ENCODE results near the gene ZNF532. TPM values are rescaled to one million over a fixed set of nuclear protein-coding genes. Genes with fewer than 3 reads are reported as not detected.
"Not testable (repeated sequence)": the region's sequence is repeated elsewhere in the genome, so short reads cannot be mapped to it uniquely, and the experiment has no call there.

Gene ZNF532
- total and polyA plus RNA-seq, 2 donors, result 11.6 to 11.9 TPM

GRCh38 chr18:58827886-58828285, 36.8 kb upstream of the ZNF532 start:
- no peak for DNase-seq (ENCODE audit: low read depth in 6 of 9, low spot score in 9 of 9)
- peaks cover 0 to 5% of the 10 kb centered on the region in 2 donors for H3K27me3 ChIP-seq (ENCODE audit: control insufficient read depth in 2 of 2, insufficient read depth in 1 of 2, low read length in 1 of 2)
- no peak overlapping the region for H3K4me3 ChIP-seq (ENCODE audit: low read length in 2 of 2)
- H3K4me1 ChIP-seq (ENCODE audit: control insufficient read depth in 2 of 2, insufficient read depth in 2 of 2, low read length in 2 of 2), result no peaks in the 10 kb centered on the region
- peaks cover 0 to 6% of the 10 kb centered on the region in 2 donors for H3K9me3 ChIP-seq (ENCODE audit: control insufficient read depth in 2 of 2, insufficient read depth in 1 of 2, low read length in 1 of 2)
- WGBS, result 97% methylated on average over 24 of the region's 24 CpGs
- H3K27ac ChIP-seq (ENCODE audit: low read depth in 1 of 2, low read length in 1 of 2), result peak overlapping the region in 1 of 2 donors; percentile 4
- no peaks in the 10 kb centered on the region for H3K36me3 ChIP-seq (ENCODE audit: control insufficient read depth in 2 of 2, insufficient read depth in 2 of 2, low read length in 1 of 2)

GRCh38 chr18:58828399-58829121, 36.1 kb upstream of the ZNF532 start:
- DNase-seq (ENCODE audit: low read depth in 6 of 9, low spot score in 9 of 9), result no peak
- no peaks in the 10 kb centered on the region for H3K4me1 ChIP-seq (ENCODE audit: control insufficient read depth in 2 of 2, insufficient read depth in 2 of 2, low read length in 2 of 2)
- no peak overlapping the region for H3K27ac ChIP-seq (ENCODE audit: low read depth in 1 of 2, low read length in 1 of 2)
- H3K36me3 ChIP-seq (ENCODE audit: control insufficient read depth in 2 of 2, insufficient read depth in 2 of 2, low read length in 1 of 2), result no peaks in the 10 kb centered on the region
- no peak overlapping the region for H3K4me3 ChIP-seq (ENCODE audit: low read length in 2 of 2)
- H3K27me3 ChIP-seq (ENCODE audit: control insufficient read depth in 2 of 2, insufficient read depth in 1 of 2, low read length in 1 of 2), result peaks cover 0 to 2% of the 10 kb centered on the region in 2 donors
- peaks cover 0 to 6% of the 10 kb centered on the region in 2 donors for H3K9me3 ChIP-seq (ENCODE audit: control insufficient read depth in 2 of 2, insufficient read depth in 1 of 2, low read length in 1 of 2)
- WGBS, result 91% methylated on average over 12 of the region's 12 CpGs

- H3K36me3 ChIP-seq (ENCODE audit: control insufficient read depth in 2 of 2, insufficient read depth in 2 of 2, low read length in 1 of 2), result no peaks in the 10 kb centered on the region
- H3K9me3 ChIP-seq (ENCODE audit: control insufficient read depth in 2 of 2, insufficient read depth in 1 of 2, low read length in 1 of 2), result peaks cover 0 to 6% of the 10 kb centered on the region in 2 donors
- H3K4me1 ChIP-seq (ENCODE audit: control insufficient read depth in 2 of 2, insufficient read depth in 2 of 2, low read length in 2 of 2), result no peaks in the 10 kb centered on the region
- 95% methylated on average over 3 of the region's 3 CpGs for WGBS
- H3K27me3 ChIP-seq (ENCODE audit: control insufficient read depth in 2 of 2, insufficient read depth in 1 of 2, low read length in 1 of 2), result peaks cover 0 to 2% of the 10 kb centered on the region in 2 donors
- DNase-seq (ENCODE audit: low read depth in 6 of 9, low spot score in 9 of 9), result no peak
- H3K27ac ChIP-seq (ENCODE audit: low read depth in 1 of 2, low read length in 1 of 2), result no peak overlapping the region
- H3K4me3 ChIP-seq (ENCODE audit: low read length in 2 of 2), result no peak overlapping the region
Observed at GRCh38 chr18:58829263-58829662, 35.4 kb upstream of the ZNF532 start.

- not testable (repeated sequence) for H3K9me3 ChIP-seq (ENCODE audit: control insufficient read depth in 2 of 2, insufficient read depth in 1 of 2, low read length in 1 of 2); H3K27me3 ChIP-seq (ENCODE audit: control insufficient read depth in 2 of 2, insufficient read depth in 1 of 2, low read length in 1 of 2); H3K4me1 ChIP-seq (ENCODE audit: control insufficient read depth in 2 of 2, insufficient read depth in 2 of 2, low read length in 2 of 2); H3K4me3 ChIP-seq (ENCODE audit: low read length in 2 of 2); H3K36me3 ChIP-seq (ENCODE audit: control insufficient read depth in 2 of 2, insufficient read depth in 2 of 2, low read length in 1 of 2); DNase-seq (ENCODE audit: low read depth in 6 of 9, low spot score in 9 of 9); H3K27ac ChIP-seq (ENCODE audit: low read depth in 1 of 2, low read length in 1 of 2)
- whole genome bisulfite sequencing, result 96% methylated on average over 3 of the region's 3 CpGs
Observed at GRCh38 chr18:58829886-58830285, 34.8 kb upstream of the ZNF532 start.

GRCh38 chr18:58831606-58832005, 33.1 kb upstream of the ZNF532 start:
- no peaks in the 10 kb centered on the region for H3K4me1 ChIP-seq (ENCODE audit: control insufficient read depth in 2 of 2, insufficient read depth in 2 of 2, low read length in 2 of 2)
- 89% methylated on average over 1 of the region's 1 CpG for WGBS
- DNase-seq (ENCODE audit: low read depth in 6 of 9, low spot score in 9 of 9), result no peak
- H3K27ac ChIP-seq (ENCODE audit: low read depth in 1 of 2, low read length in 1 of 2), result no peak overlapping the region
- H3K9me3 ChIP-seq (ENCODE audit: control insufficient read depth in 2 of 2, insufficient read depth in 1 of 2, low read length in 1 of 2), result peaks cover 0 to 6% of the 10 kb centered on the region in 2 donors
- no peaks in the 10 kb centered on the region for H3K27me3 ChIP-seq (ENCODE audit: control insufficient read depth in 2 of 2, insufficient read depth in 1 of 2, low read length in 1 of 2)
- no peak overlapping the region for H3K4me3 ChIP-seq (ENCODE audit: low read length in 2 of 2)
- H3K36me3 ChIP-seq (ENCODE audit: control insufficient read depth in 2 of 2, insufficient read depth in 2 of 2, low read length in 1 of 2), result no peaks in the 10 kb centered on the region

DNA sequence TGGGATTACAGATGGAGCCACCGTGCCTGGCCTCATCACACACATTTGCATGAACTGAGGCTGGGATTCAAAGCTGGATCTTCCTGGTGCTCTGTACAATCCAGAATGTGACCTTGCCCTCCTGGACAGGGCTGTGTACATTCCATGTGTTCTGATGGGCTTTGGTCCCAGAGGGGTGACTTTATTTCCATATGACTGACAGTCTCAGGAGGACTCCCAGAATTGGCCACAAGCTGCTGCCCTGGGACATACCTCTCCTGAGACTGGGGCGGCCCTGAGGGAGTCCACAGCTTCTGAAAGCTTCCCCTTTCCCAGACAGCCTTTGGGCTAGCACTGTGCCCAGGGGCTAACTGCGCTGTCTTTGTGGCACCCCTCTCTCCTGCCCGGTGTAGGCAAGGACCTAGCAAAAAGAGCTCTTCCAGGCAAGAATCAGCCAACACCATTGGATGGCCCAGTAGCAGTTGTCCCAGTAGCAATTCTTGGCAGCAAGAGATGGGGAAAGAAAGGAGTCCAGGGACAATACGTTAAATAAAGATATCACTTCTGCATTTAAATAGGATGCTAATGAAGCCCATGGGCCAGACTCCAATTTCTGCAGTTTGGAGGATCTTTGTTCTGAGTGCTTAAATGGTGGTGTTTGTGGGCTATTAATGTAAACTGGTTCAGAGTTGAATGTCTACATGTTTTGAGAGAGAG, 26.4 kb upstream of the ZNF532 start:
- Histone ChIP-seq H3K4me3 (ENCODE audit: low read length in 2 of 2) (no peak overlapping the region), H3K4me1 (ENCODE audit: control insufficient read depth in 2 of 2, insufficient read depth in 2 of 2, low read length in 2 of 2) (no peaks in the 10 kb centered on the region), H3K9me3 (ENCODE audit: control insufficient read depth in 2 of 2, insufficient read depth in 1 of 2, low read length in 1 of 2) (no peaks in the 10 kb centered on the region), H3K27ac (ENCODE audit: low read depth in 1 of 2, low read length in 1 of 2) (no peak overlapping the region), H3K36me3 (ENCODE audit: control insufficient read depth in 2 of 2, insufficient read depth in 2 of 2, low read length in 1 of 2) (no peaks in the 10 kb centered on the region), H3K27me3 (ENCODE audit: control insufficient read depth in 2 of 2, insufficient read depth in 1 of 2, low read length in 1 of 2) (no peaks in the 10 kb centered on the region)
- 96% methylated on average over 5 of the region's 5 CpGs for WGBS
- DNase-seq (ENCODE audit: low read depth in 6 of 9, low spot score in 9 of 9), result no peak

DNA sequence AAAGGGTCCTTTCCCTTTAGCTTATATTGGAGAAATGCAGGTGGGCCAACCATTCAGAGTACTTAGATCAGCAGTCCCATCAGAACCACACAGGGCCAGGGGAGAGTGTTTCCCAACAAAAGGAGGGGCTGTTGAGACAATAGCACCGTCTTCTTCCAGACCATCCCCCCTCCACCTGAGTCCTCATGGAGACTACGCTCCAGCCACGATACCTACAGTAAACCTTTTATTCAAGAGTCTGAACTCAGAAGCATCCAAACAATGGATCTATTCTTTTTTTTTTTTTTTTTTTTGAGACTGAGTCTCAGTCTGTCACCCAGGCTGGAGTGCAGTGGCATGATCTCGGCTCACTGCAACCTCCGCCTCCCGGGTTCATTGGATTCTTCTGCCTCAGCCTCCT, 25.7 kb upstream of the ZNF532 start:
- H3K36me3 ChIP-seq (ENCODE audit: control insufficient read depth in 2 of 2, insufficient read depth in 2 of 2, low read length in 1 of 2), result no peaks in the 10 kb centered on the region
- no peak overlapping the region for H3K4me3 ChIP-seq (ENCODE audit: low read length in 2 of 2)
- H3K9me3 ChIP-seq (ENCODE audit: control insufficient read depth in 2 of 2, insufficient read depth in 1 of 2, low read length in 1 of 2), result no peaks in the 10 kb centered on the region
- 98% methylated on average over 6 of the region's 6 CpGs for WGBS
- H3K27me3 ChIP-seq (ENCODE audit: control insufficient read depth in 2 of 2, insufficient read depth in 1 of 2, low read length in 1 of 2), result no peaks in the 10 kb centered on the region
- DNase-seq (ENCODE audit: low read depth in 6 of 9, low spot score in 9 of 9), result no peak
- no peak overlapping the region for H3K27ac ChIP-seq (ENCODE audit: low read depth in 1 of 2, low read length in 1 of 2)
- no peaks in the 10 kb centered on the region for H3K4me1 ChIP-seq (ENCODE audit: control insufficient read depth in 2 of 2, insufficient read depth in 2 of 2, low read length in 2 of 2)

DNA sequence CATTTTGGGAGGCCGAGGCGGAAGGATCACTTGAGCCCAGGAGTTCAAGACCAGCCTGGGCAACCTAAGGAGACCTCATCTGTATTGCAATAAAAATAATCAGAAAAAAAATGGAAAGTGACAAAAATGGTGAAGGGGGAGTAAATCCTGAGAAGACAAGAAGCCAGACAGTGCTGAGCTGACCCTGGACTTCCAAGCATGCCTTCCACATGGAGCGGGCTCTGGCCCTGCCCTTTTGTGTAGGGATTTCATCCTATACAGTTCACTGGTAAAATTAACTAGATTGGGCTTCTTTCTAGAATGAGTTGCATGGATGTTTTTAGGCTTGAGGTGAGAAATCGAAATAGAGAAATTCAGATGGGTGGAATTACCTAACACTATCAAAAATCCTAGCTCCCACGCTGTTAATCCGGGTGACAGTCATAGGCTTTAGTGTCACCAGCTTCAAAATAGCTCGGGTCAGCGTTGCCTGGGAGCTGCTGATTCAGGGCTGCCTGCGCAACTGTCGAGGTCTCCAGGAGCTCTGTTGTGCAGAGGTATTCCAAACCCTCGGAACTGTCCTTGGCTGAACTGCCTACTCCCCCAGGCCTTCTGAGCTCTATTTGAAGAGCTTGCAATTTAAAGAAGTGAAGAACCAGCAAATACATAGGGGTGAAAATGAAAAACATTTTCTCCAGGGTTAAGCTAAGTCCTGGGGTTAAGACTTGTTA, 21.5 kb upstream of the ZNF532 start:
- WGBS, result 97% methylated on average over 11 of the region's 11 CpGs
- H3K4me3 ChIP-seq (ENCODE audit: low read length in 2 of 2), result no peak overlapping the region
- no peaks in the 10 kb centered on the region for H3K36me3 ChIP-seq (ENCODE audit: control insufficient read depth in 2 of 2, insufficient read depth in 2 of 2, low read length in 1 of 2)
- no peak for DNase-seq (ENCODE audit: low read depth in 6 of 9, low spot score in 9 of 9)
- peaks cover 0 to 7% of the 10 kb centered on the region in 2 donors for H3K9me3 ChIP-seq (ENCODE audit: control insufficient read depth in 2 of 2, insufficient read depth in 1 of 2, low read length in 1 of 2)
- no peak overlapping the region for H3K27ac ChIP-seq (ENCODE audit: low read depth in 1 of 2, low read length in 1 of 2)
- H3K27me3 ChIP-seq (ENCODE audit: control insufficient read depth in 2 of 2, insufficient read depth in 1 of 2, low read length in 1 of 2), result peaks cover 8 to 25% of the 10 kb centered on the region in 2 donors
- H3K4me1 ChIP-seq (ENCODE audit: control insufficient read depth in 2 of 2, insufficient read depth in 2 of 2, low read length in 2 of 2), result peaks cover 0 to 4% of the 10 kb centered on the region in 2 donors

GRCh38 chr18:58843688-58844035, 21.0 kb upstream of the ZNF532 start:
- no peak for DNase-seq (ENCODE audit: low read depth in 6 of 9, low spot score in 9 of 9)
- H3K4me3 ChIP-seq (ENCODE audit: low read length in 2 of 2), result no peak overlapping the region
- 85% methylated on average over 2 of the region's 2 CpGs for WGBS
- H3K9me3 ChIP-seq (ENCODE audit: control insufficient read depth in 2 of 2, insufficient read depth in 1 of 2, low read length in 1 of 2), result peaks cover 0 to 7% of the 10 kb centered on the region in 2 donors
- peaks cover 0 to 4% of the 10 kb centered on the region in 2 donors for H3K4me1 ChIP-seq (ENCODE audit: control insufficient read depth in 2 of 2, insufficient read depth in 2 of 2, low read length in 2 of 2)
- H3K27ac ChIP-seq (ENCODE audit: low read depth in 1 of 2, low read length in 1 of 2), result no peak overlapping the region
- H3K27me3 ChIP-seq (ENCODE audit: control insufficient read depth in 2 of 2, insufficient read depth in 1 of 2, low read length in 1 of 2), result peaks cover 8 to 30% of the 10 kb centered on the region in 2 donors
- H3K36me3 ChIP-seq (ENCODE audit: control insufficient read depth in 2 of 2, insufficient read depth in 2 of 2, low read length in 1 of 2), result no peaks in the 10 kb centered on the region
